Pancreas (tissue), 10 donors: Measurements from ENCODE around the gene TOX2. TPM values are rescaled to one million over a fixed set of nuclear protein-coding genes. Genes with fewer than 3 reads are reported as not detected.

Experiments used
- ATAC-seq, 4 donors: fragments of 200-7000 bp; cut with Tn5 transposase; one replicate each; pipeline versions ENCODE4 v1.8.0 to v1.9.1; 2020; ENCODE audit warnings: mild to moderate bottlenecking in 4 of 4, moderate library complexity in 4 of 4
- DNase-seq, 6 donors: peaks; one replicate each; pipeline ENCODE4 v3.0.0-alpha.2; 2020
- FAIRE-seq: peaks from 2 replicates; lab custom pipeline; 2012; peaks lifted over from hg19 to GRCh38; lab: Jason Lieb, UNC
- H3K27ac ChIP-seq, 4 donors: fragments of 200-600 bp; sonication (generic); 1 replicate in 3 of 4; 2 replicates in 1 of 4; pipeline versions ENCODE4 v1.5.0 to v1.8.0; 2020
- H3K27me3 ChIP-seq, 4 donors: fragments of 200-600 bp; one replicate each; pipeline ENCODE4 v1.8.0; 2021
- H3K36me3 ChIP-seq, 3 donors: fragments of 200-600 bp; sonication (generic) in 1 of 3; one replicate each; pipeline versions ENCODE4 v1.5.0 to v1.8.0; 2020 to 2021
- H3K4me1 ChIP-seq, 3 donors: fragments of 200-600 bp; one replicate each; pipeline ENCODE4 v1.8.0; 2021
- H3K4me3 ChIP-seq, 4 donors: fragments of 200-600 bp; sonication (generic) in 2 of 4; one replicate each; pipeline versions ENCODE4 v1.5.0 to v1.8.0; 2020 to 2021
- H3K9me3 ChIP-seq, 4 donors: fragments of 200-600 bp; one replicate each; pipeline ENCODE4 v1.8.0; 2021
- whole genome bisulfite sequencing, 2 donors: extraction: QIAGEN DNeasy Blood & Tissue Kit; methylation state at CpG; one replicate each; pipeline ENCODE4 v1.1.7; 2013; 5-methylcytosine and 5-hydroxymethylcytosine counted together
- intact Hi-C, 3 donors: fragments of 100-400 bp; cut with DNase I; formaldehyde crosslinking; loops; one replicate each; pipeline versions ENCODE4 v1.11.1 to v1.14.2; 2022
- polyA plus RNA-seq, 2 donors: library from polyadenylated mRNA; stranded (reverse); fragments of 200-250 nt; gene quantifications; one replicate each; pipeline ENCODE4 v1.2.3, GENCODE V29; 2013
- total RNA-seq, 6 donors: library from RNA; stranded (reverse); fragmentation: NEBNext Ultra II Directional in 4 of 6; extraction: Animal tissue kit (Norgen Biotek cat#: 25700) in 4 of 6; gene quantifications; one replicate each; pipeline versions ENCODE4 v1.2.1 to v1.2.4, GENCODE V29; 2021 to 2023
- TF ChIP-seq, protein P1 (sequence below), 4 donors: fragments of 200-600 bp; sonication (generic) in 3 of 4; IDR thresholded peaks; one replicate each; pipeline versions ENCODE4 v1.5.0 to v1.8.0; 2021; ENCODE audit warnings: antibody characterized with exemption in 4 of 4
- donor health status: healthy with polysubstance abuse.
- donor health status: DM: no; HTN: no; CAD: no; lungs with moderate emphysema.
- donor health status: DM: no; HTN: no; CAD: no.
- donor health status: control.
- donor health status: control.
- donor health status: Bipolar disorder and iron deficiency.
- donor health status: DM: yes; HTN: yes; CAD: no.
- donor health status: DM: no; HTN: no; CAD: no.
- donor health status: DM: no; HTN: no; CAD: no.
- donor health status: DM: yes; HTN: yes; CAD: no.

The TOX2 gene
- total and polyA plus RNA-seq, 8 donors: 0.24 to 2.3 (median 0.90) TPM

GRCh38 chr20:43988451-43988850 is 73.8 kb downstream of the TOX2 start:
- DNase-seq (no peak), ATAC-seq (no peak), FAIRE-seq (no peak)
- intact Hi-C loops: no loop called here
- WGBS, 2 donors: 32 to 50% methylated on average over 2 of the region's 2 CpGs
- no peaks in the 10 kb centered on the region for H3K27me3 ChIP-seq
- no peak overlapping the region for H3K27ac ChIP-seq
- H3K4me1 ChIP-seq: no peaks in the 10 kb centered on the region
- no peaks in the 10 kb centered on the region for H3K9me3 ChIP-seq
- TF ChIP-seq, protein P1, sequence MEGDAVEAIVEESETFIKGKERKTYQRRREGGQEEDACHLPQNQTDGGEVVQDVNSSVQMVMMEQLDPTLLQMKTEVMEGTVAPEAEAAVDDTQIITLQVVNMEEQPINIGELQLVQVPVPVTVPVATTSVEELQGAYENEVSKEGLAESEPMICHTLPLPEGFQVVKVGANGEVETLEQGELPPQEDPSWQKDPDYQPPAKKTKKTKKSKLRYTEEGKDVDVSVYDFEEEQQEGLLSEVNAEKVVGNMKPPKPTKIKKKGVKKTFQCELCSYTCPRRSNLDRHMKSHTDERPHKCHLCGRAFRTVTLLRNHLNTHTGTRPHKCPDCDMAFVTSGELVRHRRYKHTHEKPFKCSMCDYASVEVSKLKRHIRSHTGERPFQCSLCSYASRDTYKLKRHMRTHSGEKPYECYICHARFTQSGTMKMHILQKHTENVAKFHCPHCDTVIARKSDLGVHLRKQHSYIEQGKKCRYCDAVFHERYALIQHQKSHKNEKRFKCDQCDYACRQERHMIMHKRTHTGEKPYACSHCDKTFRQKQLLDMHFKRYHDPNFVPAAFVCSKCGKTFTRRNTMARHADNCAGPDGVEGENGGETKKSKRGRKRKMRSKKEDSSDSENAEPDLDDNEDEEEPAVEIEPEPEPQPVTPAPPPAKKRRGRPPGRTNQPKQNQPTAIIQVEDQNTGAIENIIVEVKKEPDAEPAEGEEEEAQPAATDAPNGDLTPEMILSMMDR (IDR thresholded peaks at IDR 0.05): no peak
- H3K36me3 ChIP-seq: no peaks in the 10 kb centered on the region
- H3K4me3 ChIP-seq: no peak overlapping the region

GRCh38 chr20:43988867-43989266 is 74.2 kb downstream of the TOX2 start:
- TF ChIP-seq, protein P1 (IDR thresholded peaks at IDR 0.05): no peak
- FAIRE-seq (no peak), ATAC-seq (no peak), DNase-seq (no peak)
- H3K36me3 ChIP-seq: no peaks in the 10 kb centered on the region
- no peaks in the 10 kb centered on the region for H3K27me3 ChIP-seq
- intact Hi-C loops: no loop called here
- H3K4me3 ChIP-seq: no peak overlapping the region
- H3K4me1 ChIP-seq: no peaks in the 10 kb centered on the region
- WGBS, 2 donors: 38 to 50% methylated on average over 1 of the region's 1 CpG
- H3K9me3 ChIP-seq: no peaks in the 10 kb centered on the region
- H3K27ac ChIP-seq: no peak overlapping the region

DNA sequence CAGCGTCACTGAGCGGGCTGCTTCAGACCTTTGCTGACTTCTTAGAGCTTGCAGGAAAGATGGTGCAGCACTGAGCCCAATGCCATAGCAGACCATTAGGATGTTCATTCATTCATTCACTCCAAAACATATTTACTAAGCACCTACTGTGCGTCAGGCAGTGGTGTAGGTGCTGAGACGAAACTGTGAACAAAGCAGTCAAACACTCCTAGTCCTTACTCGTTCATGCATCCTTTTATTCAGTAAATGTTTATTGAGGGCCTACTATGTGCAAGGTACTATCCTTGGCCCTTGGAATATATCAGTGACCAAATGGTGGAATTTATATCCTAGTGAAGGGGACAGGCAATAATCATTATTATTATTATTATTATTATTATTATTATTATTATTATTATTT is 76.6 kb downstream of the TOX2 start:
- DNase-seq (no peak), ATAC-seq (no peak), FAIRE-seq (no peak)
- no peaks in the 10 kb centered on the region for H3K9me3 ChIP-seq
- no peaks in the 10 kb centered on the region for H3K36me3 ChIP-seq
- no peaks in the 10 kb centered on the region for H3K27me3 ChIP-seq
- H3K27ac ChIP-seq: no peak overlapping the region
- H3K4me3 ChIP-seq: no peak overlapping the region
- no peaks in the 10 kb centered on the region for H3K4me1 ChIP-seq
- TF ChIP-seq, protein P1 (IDR thresholded peaks at IDR 0.05): no peak
- intact Hi-C loops: no loop called here
- WGBS, 2 donors: 82 to 85% methylated on average over 5 of the region's 5 CpGs

- ATAC-seq (no peak), FAIRE-seq (no peak), DNase-seq (no peak)
- TF ChIP-seq, protein P1 (IDR thresholded peaks at IDR 0.05): no peak
- H3K27me3 ChIP-seq: no peaks in the 10 kb centered on the region
- no peak overlapping the region for H3K4me3 ChIP-seq
- intact Hi-C loops: no loop called here
- no peaks in the 10 kb centered on the region for H3K4me1 ChIP-seq
- 59 to 64% methylated on average over 11 of the region's 11 CpGs for WGBS, 2 donors
- H3K9me3 ChIP-seq: no peaks in the 10 kb centered on the region
- H3K36me3 ChIP-seq: no peaks in the 10 kb centered on the region
- H3K27ac ChIP-seq: no peak overlapping the region
These were observed 77.3 kb downstream of the TOX2 start for GRCh38 chr20:43991982-43992381.

DNA sequence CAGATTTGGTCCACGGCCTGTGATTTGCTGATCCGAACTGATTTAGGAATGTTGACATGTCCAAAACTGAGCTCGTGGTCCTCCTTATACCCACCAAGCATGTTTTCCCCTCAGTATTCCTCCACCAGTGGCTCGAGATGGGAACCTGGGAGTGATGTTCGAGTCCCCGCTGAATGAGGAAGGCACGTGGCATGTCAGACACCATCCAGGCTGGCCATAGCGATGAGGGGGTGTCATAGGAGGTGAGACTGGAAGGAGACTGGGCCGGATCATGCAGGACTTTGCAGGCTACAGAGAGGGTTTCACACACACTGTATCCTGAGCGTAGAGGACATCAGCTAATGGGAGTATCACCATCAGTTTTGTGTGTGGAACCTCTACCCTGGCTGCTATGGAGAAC is 78.2 kb downstream of the TOX2 start:
- ATAC-seq (no peak), DNase-seq (no peak), FAIRE-seq (no peak)
- Histone ChIP-seq H3K27me3 (no peaks in the 10 kb centered on the region), H3K27ac (no peak overlapping the region), H3K4me3 (no peak overlapping the region), H3K9me3 (no peaks in the 10 kb centered on the region), H3K36me3 (no peaks in the 10 kb centered on the region), H3K4me1 (no peaks in the 10 kb centered on the region)
- TF ChIP-seq, protein P1 (IDR thresholded peaks at IDR 0.05): no peak
- WGBS, 2 donors: 68 to 78% methylated on average over 10 of the region's 10 CpGs
- intact Hi-C loops: no loop called here
